ENCODE results near the gene IFNA13. TPM values are rescaled to one million over a fixed set of nuclear protein-coding genes. Genes with fewer than 3 reads are reported as not detected.

IFNA13 gene
- total and polyA plus RNA-seq, 2 experiments from 2014 or later = not detected

GRCh38 chr9:21413151-21413550, 45.3 kb upstream of the IFNA13 start (continued):
- no peak for TF ChIP-seq REST (IDR thresholded peaks at IDR 0.05; ENCODE audit: unreplicated experiment)
- no peak for TF ChIP-seq JUNB (IDR thresholded peaks at IDR 0.05; ENCODE audit: unreplicated experiment)

- Mint-ChIP-seq H3K4me1 (no peaks in the 10 kb centered on the region; the same call in 1 of the 3 replicates), H3K9me3 (no peaks in the 10 kb centered on the region), H3K4me3 (no peak overlapping the region), H3K27me3 (ENCODE audit: insufficient read depth, low read depth, poor library complexity) (no peaks in the 10 kb centered on the region), H3K36me3 (ENCODE audit: low read depth) (no peaks in the 10 kb centered on the region), H3K27ac (no peak overlapping the region)
- H4K20me1 ChIP-seq (replicated peaks; ENCODE audit: insufficient read depth) = no peaks in the 10 kb centered on the region
- no peaks in the 10 kb centered on the region for H3K79me2 ChIP-seq (replicated peaks; ENCODE audit: insufficient read depth)
- H3K4me2 ChIP-seq = no peak overlapping the region
- H3F3A ChIP-seq (replicated peaks; ENCODE audit: low read depth) = no peaks in the 10 kb centered on the region
- no peaks in the 10 kb centered on the region; the same call in 1 of the 2 replicates for H3K9me2 ChIP-seq (ENCODE audit: insufficient read depth)
- no peak overlapping the region for H2AFZ ChIP-seq
- TF ChIP-seq EZH2 (IDR thresholded peaks at IDR 0.05; ENCODE audit: low read depth, unreplicated experiment) = no peak
- TF ChIP-seq, protein P1, sequence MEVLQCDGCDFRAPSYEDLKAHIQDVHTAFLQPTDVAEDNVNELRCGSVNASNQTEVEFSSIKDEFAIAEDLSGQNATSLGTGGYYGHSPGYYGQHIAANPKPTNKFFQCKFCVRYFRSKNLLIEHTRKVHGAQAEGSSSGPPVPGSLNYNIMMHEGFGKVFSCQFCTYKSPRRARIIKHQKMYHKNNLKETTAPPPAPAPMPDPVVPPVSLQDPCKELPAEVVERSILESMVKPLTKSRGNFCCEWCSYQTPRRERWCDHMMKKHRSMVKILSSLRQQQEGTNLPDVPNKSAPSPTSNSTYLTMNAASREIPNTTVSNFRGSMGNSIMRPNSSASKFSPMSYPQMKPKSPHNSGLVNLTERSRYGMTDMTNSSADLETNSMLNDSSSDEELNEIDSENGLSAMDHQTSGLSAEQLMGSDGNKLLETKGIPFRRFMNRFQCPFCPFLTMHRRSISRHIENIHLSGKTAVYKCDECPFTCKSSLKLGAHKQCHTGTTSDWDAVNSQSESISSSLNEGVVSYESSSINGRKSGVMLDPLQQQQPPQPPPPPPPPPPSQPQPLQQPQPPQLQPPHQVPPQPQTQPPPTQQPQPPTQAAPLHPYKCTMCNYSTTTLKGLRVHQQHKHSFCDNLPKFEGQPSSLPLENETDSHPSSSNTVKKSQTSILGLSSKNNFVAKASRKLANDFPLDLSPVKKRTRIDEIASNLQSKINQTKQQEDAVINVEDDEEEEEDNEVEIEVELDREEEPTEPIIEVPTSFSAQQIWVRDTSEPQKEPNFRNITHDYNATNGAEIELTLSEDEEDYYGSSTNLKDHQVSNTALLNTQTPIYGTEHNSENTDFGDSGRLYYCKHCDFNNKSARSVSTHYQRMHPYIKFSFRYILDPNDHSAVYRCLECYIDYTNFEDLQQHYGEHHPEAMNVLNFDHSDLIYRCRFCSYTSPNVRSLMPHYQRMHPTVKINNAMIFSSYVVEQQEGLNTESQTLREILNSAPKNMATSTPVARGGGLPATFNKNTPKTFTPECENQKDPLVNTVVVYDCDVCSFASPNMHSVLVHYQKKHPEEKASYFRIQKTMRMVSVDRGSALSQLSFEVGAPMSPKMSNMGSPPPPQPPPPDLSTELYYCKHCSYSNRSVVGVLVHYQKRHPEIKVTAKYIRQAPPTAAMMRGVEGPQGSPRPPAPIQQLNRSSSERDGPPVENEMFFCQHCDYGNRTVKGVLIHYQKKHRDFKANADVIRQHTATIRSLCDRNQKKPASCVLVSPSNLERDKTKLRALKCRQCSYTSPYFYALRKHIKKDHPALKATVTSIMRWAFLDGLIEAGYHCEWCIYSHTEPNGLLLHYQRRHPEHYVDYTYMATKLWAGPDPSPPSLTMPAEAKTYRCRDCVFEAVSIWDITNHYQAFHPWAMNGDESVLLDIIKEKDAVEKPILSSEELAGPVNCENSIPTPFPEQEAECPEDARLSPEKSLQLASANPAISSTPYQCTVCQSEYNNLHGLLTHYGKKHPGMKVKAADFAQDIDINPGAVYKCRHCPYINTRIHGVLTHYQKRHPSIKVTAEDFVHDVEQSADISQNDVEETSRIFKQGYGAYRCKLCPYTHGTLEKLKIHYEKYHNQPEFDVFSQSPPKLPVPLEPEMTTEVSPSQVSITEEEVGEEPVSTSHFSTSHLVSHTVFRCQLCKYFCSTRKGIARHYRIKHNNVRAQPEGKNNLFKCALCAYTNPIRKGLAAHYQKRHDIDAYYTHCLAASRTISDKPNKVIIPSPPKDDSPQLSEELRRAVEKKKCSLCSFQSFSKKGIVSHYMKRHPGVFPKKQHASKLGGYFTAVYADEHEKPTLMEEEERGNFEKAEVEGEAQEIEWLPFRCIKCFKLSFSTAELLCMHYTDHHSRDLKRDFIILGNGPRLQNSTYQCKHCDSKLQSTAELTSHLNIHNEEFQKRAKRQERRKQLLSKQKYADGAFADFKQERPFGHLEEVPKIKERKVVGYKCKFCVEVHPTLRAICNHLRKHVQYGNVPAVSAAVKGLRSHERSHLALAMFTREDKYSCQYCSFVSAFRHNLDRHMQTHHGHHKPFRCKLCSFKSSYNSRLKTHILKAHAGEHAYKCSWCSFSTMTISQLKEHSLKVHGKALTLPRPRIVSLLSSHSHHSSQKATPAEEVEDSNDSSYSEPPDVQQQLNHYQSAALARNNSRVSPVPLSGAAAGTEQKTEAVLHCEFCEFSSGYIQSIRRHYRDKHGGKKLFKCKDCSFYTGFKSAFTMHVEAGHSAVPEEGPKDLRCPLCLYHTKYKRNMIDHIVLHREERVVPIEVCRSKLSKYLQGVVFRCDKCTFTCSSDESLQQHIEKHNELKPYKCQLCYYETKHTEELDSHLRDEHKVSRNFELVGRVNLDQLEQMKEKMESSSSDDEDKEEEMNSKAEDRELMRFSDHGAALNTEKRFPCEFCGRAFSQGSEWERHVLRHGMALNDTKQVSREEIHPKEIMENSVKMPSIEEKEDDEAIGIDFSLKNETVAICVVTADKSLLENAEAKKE (CRISPR knock-in tag; IDR thresholded peaks at IDR 0.05) = no peak
- TF ChIP-seq ZNF114 (CRISPR knock-in tag; IDR thresholded peaks at IDR 0.05) = no peak
- TF ChIP-seq ETS1 (IDR thresholded peaks at IDR 0.05) = no peak
- TF ChIP-seq CREB1 (CRISPR knock-in tag; IDR thresholded peaks at IDR 0.05; ENCODE audit: low read depth) = no peak
- no peak for TF ChIP-seq REST (IDR thresholded peaks at IDR 0.05; ENCODE audit: unreplicated experiment)
- TF ChIP-seq STAT1 (IDR thresholded peaks at IDR 0.05; ENCODE audit: unreplicated experiment) = no peak
- no peaks in the 10 kb centered on the region for H3K4me1 ChIP-seq (ENCODE audit: insufficient read depth)
- H3K36me3 ChIP-seq (ENCODE audit: insufficient read depth) = no peaks in the 10 kb centered on the region
- no peaks in the 10 kb centered on the region for H3K27me3 ChIP-seq (ENCODE audit: insufficient read depth)
- no peak for DNase-seq (ENCODE audit: low spot score)
- H3K27ac ChIP-seq (ENCODE audit: low read depth) = no peak overlapping the region
- H3K4me3 ChIP-seq = no peak overlapping the region
- ATAC-seq = no peak
These were observed 44.2 kb upstream of the IFNA13 start for GRCh38 chr9:21412107-21412506.
